Activated CD8-positive, alpha-beta T cell treated with anti-CD3 and anti-CD28 coated beads, Interleukin-2, amount 10 ng/mL, durations not matched to agents 7 days and 5 days (primary cell): ENCODE results near the gene TUBB2A. TPM values are rescaled to one million over a fixed set of nuclear protein-coding genes. Genes with fewer than 3 reads are reported as not detected.
A peak's percentile ranks its signal among the peaks of the same experiment; 100 is the strongest.

Experiments
- ATAC-seq: fragments of 150-1000 bp; cut with Tn5 transposase; one replicate; pipeline ENCODE4 v1.10.0; 2021; ENCODE audit warnings: moderate library complexity
- CTCF ChIA-PET: fragments of 350-600 bp; sonication (Branson Sonifier 250); formaldehyde crosslinking; loops from one replicate; lab custom pipeline; 2021; ENCODE audit warnings: antibody characterized with exemption; lab: Charles Lee
- POLR2A ChIA-PET: fragments of 350-600 bp; sonication (Branson Sonifier 250); formaldehyde crosslinking; loops from one replicate; lab custom pipeline; 2021; ENCODE audit warnings: antibody characterized with exemption; lab: Charles Lee
- DNase-seq: peaks from one replicate; pipeline ENCODE4 v3.0.0-alpha.2; 2020
- H3K27ac Mint-ChIP-seq: one replicate; pipeline ENCODE4 v1.8.0; 2021; ENCODE audit warnings: mild to moderate bottlenecking, mixed read lengths
- H3K27me3 Mint-ChIP-seq: one replicate; pipeline ENCODE4 v1.8.0; 2021; ENCODE audit warnings: low read depth, mixed read lengths
- H3K36me3 Mint-ChIP-seq: one replicate; pipeline ENCODE4 v1.8.0; 2021; ENCODE audit warnings: low read depth, mixed read lengths
- H3K4me1 Mint-ChIP-seq: one replicate; pipeline ENCODE4 v1.8.0; 2021; ENCODE audit warnings: low read depth, mixed read lengths
- H3K4me3 Mint-ChIP-seq: one replicate; pipeline ENCODE4 v1.8.0; 2021; ENCODE audit warnings: mild to moderate bottlenecking, mixed read lengths
- H3K9me3 Mint-ChIP-seq: one replicate; pipeline ENCODE4 v1.8.0; 2022; ENCODE audit warnings: mixed read lengths; ENCODE audit not compliant: insufficient read depth
- total RNA-seq, 2 experiments: library from RNA; stranded (reverse); gene quantifications; one replicate each; pipeline ENCODE4 v1.2.3, GENCODE V29; 2021

The TUBB2A gene
- total RNA-seq, 2 experiments from 2014 or later = 2.7 to 3.5 TPM

DNA sequence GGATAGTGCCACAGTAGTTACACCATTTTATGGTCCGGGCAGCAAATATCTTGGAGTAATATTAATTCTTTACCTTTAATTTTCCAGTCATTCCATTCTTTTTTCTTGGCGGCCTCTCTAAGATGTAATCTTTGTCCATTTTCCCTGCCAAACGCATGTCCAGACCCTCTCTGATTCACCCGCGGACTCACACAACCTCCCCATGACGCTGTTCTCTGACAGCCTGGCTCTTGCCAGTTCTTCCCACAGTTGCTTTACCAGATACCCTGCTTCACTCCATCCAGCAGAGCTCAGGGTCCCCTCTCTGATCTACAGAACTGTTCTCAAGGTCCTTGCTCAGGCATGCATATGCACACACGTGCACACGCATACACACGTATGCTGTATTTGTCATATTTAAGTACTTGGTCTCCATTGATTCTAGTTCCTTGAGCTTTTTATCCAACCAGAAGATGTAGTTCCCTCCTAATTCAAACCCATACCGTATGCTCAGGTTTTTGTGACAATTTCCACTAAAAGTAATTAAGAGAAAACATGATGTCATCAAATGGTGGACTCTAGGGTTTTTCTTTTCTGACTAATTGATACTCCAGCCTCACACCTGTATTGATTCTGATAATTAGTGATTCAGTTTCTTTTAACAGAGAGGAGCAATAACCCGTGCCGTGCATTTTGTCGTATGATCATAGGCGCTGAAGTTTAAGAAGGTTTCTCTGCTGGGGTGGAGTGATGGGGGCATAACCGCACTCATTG, 28.8 kb downstream of the TUBB2A start:
- DNase-seq (no peak), ATAC-seq (no peak)
- POLR2A ChIA-PET = interaction anchor here (1.1 kb wide), 1 partner anchor 23 kb away, joined by 3 read pairs; no protein-coding TSS in a partner anchor
- Mint-ChIP-seq H3K36me3 (no peaks in the 10 kb centered on the region), H3K4me1 (peaks cover 4% of the 10 kb centered on the region), H3K27ac (no peak overlapping the region), H3K4me3 (no peak overlapping the region), H3K27me3 (no peaks in the 10 kb centered on the region), H3K9me3 (no peaks in the 10 kb centered on the region)
- CTCF ChIA-PET = interaction anchor here (1.4 to 4.8 kb wide), 2 partner anchors 12 to 123 kb away, joined by 4 to 23 read pairs; no protein-coding TSS in a partner anchor

DNA sequence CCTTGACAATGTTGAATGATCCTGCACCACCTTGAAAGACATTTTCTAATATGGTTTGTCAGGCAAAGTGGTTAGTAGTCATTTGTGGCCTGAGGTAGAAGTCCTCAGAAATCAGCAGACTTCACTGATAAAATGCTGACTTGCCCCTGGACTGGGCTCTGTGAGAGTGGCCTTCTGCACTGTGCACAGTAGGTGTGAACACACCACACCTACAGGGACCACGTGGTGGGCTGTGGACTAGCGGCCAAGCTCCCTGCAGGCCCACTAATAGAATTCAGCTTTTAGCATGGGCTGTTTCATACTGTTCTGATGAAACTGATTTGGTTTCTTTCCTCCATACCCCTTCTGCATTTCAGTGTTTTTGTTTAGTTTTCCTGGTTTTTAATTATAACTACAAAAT, 31.5 kb downstream of the TUBB2A start:
- DNase-seq (no peak), ATAC-seq (no peak)
- Mint-ChIP-seq H3K4me1 (peaks cover 4% of the 10 kb centered on the region), H3K27ac (no peak overlapping the region), H3K4me3 (no peak overlapping the region), H3K36me3 (no peaks in the 10 kb centered on the region), H3K27me3 (peaks cover 2% of the 10 kb centered on the region), H3K9me3 (no peaks in the 10 kb centered on the region)
- ChIA-PET CTCF (interaction anchor here (0.8 to 3.9 kb wide), 2 partner anchors 22 to 125 kb away, joined by 3 to 27 read pairs; no protein-coding TSS in a partner anchor), POLR2A (no interaction called here)

DNA sequence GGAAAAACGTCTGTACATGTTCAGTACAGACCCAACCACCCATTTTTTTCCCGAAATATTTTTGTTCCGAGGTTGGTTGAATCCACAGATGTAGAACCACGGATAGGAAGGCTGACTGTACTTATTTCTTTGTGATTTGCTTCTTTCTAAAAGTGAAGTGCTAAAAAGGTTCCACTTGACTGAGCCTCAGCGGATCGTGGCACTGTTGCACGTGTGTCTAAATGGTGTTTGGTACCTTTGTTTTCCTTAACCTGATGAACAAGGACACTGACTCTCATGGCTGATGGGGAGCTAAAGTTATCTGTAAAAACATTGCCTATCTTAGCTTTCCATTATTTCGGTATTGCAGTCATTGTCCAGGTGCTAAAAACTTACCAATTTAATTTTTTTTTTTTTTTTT, 32.7 kb downstream of the TUBB2A start:
- ChIA-PET CTCF (interaction anchor here (0.7 to 3.9 kb wide), 2 partner anchors 127 to 135 kb away, joined by 3 to 27 read pairs; partner anchors contain the start of gene PSMG4), POLR2A (no interaction called here)
- H3K4me3 Mint-ChIP-seq = no peak overlapping the region
- peaks cover 2% of the 10 kb centered on the region for H3K27me3 Mint-ChIP-seq
- no peak for DNase-seq
- no peaks in the 10 kb centered on the region for H3K36me3 Mint-ChIP-seq
- ATAC-seq = no peak
- H3K27ac Mint-ChIP-seq = no peak overlapping the region
- H3K4me1 Mint-ChIP-seq = peaks cover 4% of the 10 kb centered on the region
- no peaks in the 10 kb centered on the region for H3K9me3 Mint-ChIP-seq

DNA sequence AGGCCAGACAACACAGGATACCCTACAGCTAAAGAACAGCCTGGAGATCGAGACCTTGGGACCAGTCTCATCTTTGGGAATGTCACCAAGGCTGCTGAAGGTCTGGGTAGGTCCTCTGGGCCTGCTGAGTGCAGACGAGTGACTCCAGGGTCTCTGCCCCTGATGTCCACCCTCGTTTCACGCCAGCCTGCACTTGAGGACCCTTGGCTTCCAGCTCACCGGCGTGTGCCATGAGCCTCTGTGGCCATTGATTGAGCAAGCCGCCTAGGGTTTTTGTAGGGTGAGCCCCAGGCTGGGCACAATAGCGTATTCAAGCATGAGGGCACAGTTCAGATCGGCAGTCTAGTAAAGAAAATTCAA, 34.5 kb downstream of the TUBB2A start:
- Mint-ChIP-seq H3K4me1 (peaks cover 13% of the 10 kb centered on the region), H3K27me3 (peaks cover 2% of the 10 kb centered on the region), H3K9me3 (no peaks in the 10 kb centered on the region), H3K4me3 (no peak overlapping the region), H3K36me3 (no peaks in the 10 kb centered on the region), H3K27ac (no peak overlapping the region)
- CTCF ChIA-PET = interaction anchor here (3.9 kb wide), 1 partner anchor 128 kb away, joined by 27 read pairs; no protein-coding TSS in a partner anchor
- POLR2A ChIA-PET = no interaction called here
- DNase-seq (no peak), ATAC-seq (no peak)

DNA sequence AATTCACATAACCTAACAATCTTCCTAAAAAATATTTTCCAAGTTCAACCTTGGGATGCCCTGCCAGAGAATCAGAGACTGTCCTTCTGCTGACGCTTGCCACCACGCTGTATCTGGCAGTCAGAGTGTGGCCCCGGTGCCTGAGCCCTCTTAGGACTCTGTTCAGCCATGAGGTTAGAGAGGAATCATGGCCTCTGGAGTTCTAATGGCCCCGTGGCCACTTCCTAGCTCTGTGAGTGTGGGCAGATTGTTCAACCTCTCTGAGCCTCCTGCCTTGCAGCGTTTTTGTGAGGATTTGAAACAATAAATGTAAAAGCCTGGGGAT, 36.6 kb downstream of the TUBB2A start:
- CTCF ChIA-PET = interaction anchor here (0.7 to 1.4 kb wide), 3 partner anchors 14 to 131 kb away, joined by 3 to 6 read pairs (median 3); no protein-coding TSS in a partner anchor
- H3K4me3 Mint-ChIP-seq = no peak overlapping the region
- no peak overlapping the region for H3K27ac Mint-ChIP-seq
- H3K27me3 Mint-ChIP-seq = peaks cover 2% of the 10 kb centered on the region
- no peak for DNase-seq
- POLR2A ChIA-PET = no interaction called here
- H3K36me3 Mint-ChIP-seq = no peaks in the 10 kb centered on the region
- peaks cover 20% of the 10 kb centered on the region for H3K4me1 Mint-ChIP-seq
- no peak for ATAC-seq
- H3K9me3 Mint-ChIP-seq = no peaks in the 10 kb centered on the region

DNA sequence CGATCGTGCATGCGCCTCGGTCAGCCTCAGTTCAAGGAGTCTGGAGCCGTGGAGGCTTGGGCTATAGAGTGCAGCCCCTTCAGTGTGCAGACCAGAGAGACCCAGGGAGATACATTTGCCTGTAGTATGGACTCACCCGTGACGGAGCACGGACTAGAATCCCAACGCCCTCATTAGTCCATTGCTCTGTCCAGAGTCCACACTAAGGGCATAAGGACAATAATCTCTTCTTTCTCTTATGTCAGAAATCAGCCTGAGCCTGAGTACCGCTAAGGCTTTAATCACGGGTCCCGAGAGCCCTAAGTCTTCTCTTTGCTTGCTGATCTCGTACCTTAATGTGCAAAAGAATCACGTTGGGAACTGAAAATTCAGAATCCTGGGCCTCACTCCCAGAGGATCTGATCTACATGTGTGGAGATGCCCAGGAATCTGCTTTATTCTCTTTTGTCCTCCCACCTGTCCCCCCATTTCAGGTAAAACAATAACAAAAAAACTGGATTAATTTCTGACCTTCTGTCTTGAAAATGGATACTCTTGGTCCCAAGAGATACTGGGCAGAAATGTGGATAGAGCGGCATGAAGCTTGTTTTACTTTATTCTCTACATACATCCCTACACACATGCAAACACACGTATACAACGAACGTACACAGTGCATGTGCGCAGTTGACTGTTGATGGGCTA, 38.2 kb downstream of the TUBB2A start:
- Mint-ChIP-seq H3K27me3 (peaks cover 2% of the 10 kb centered on the region), H3K27ac (no peak overlapping the region), H3K9me3 (no peaks in the 10 kb centered on the region), H3K4me1 (peaks cover 20% of the 10 kb centered on the region), H3K36me3 (peaks cover 8% of the 10 kb centered on the region), H3K4me3 (peak overlapping the region; percentile 84)
- POLR2A ChIA-PET = no interaction called here
- DNase-seq = peak; percentile 26
- ATAC-seq = peak; percentile 30
- CTCF ChIA-PET = interaction anchor here (1.2 kb wide), 2 partner anchors 50 to 132 kb away, joined by 3 to 5 read pairs; no protein-coding TSS in a partner anchor

DNA sequence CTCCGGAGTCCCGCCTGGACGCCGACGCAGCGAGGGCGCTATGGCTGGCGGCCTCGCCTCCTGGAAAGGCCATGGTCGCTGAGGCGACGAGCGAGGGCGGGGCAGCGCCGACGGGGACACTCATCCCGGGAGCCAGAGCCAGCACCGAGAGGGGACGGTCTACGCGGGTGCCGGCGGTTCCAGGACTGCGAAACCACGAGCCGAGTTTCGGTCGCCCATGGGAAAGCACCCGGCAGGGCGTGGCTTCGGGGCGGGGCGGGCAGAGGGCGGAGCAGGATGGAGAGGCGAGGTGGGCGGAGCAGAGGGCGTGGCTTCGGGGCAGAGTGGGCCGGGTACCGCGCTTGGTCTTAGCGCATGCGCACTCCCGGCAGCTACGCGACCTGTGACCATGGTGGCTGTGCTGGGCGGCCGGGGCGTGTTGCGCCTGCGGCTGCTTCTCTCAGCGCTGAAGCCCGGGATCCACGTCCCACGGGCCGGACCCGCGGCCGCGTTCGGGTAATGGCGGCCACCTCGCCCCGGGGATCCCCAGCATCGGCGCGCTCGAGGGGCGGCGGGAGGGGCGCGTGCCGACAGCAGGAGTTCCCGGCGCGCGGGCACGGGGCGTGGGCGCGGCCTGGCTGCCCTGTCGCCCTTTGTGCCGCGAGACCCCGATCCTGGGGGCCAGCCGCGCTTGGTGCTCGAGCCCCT, 38.8 kb downstream of the TUBB2A start, which contains the start of gene BPHL:
BPHL (plus strand) TSS at position 359 of the 687 bp plus-strand sequence; CDS start at position 389, 30 bp downstream.
- H3K9me3 Mint-ChIP-seq = no peaks in the 10 kb centered on the region
- DNase-seq = peak; percentile 98
- CTCF ChIA-PET = interaction anchor here (1.2 kb wide), 1 partner anchor 49 kb away, joined by 3 read pairs; no protein-coding TSS in a partner anchor
- peaks cover 10% of the 10 kb centered on the region for H3K36me3 Mint-ChIP-seq
- peaks cover 20% of the 10 kb centered on the region for H3K4me1 Mint-ChIP-seq
- H3K27ac Mint-ChIP-seq = peak within 1 kb of the TSS; percentile 91
- peak; percentile 96 for ATAC-seq
- POLR2A ChIA-PET = interaction anchor here (0.6 kb wide), 1 partner anchor 55 kb away, joined by 3 read pairs; no protein-coding TSS in a partner anchor
- H3K27me3 Mint-ChIP-seq = peaks cover 2% of the 10 kb centered on the region
- peak within 1 kb of the TSS; percentile 84 for H3K4me3 Mint-ChIP-seq

DNA sequence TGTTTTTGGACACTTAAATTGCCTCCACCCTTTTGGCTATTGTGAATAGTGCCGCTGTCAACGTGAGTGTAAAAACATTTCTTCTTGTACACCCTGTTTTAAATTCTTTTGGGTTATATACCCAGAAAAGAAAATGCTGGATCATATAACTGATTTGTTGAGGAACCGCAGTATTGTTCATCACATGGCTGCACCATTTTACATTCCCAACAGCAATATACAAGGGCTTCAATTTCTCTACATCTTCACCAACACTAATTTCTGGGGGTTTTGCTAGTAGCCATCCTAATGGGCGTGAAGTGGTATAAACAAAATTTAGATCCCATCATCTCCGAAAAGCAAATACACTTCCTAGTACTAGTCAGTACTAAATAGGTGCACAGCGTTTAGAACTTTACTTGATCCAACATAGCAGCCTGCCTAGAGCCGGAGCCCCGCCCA, 39.4 kb downstream of the TUBB2A start:
- no peaks in the 10 kb centered on the region for H3K9me3 Mint-ChIP-seq
- H3K36me3 Mint-ChIP-seq = peaks cover 16% of the 10 kb centered on the region
- H3K4me1 Mint-ChIP-seq = peaks cover 22% of the 10 kb centered on the region
- CTCF ChIA-PET = interaction anchor here (0.6 kb wide), 1 partner anchor 144 kb away, joined by 3 read pairs; no protein-coding TSS in a partner anchor
- no peak for ATAC-seq
- DNase-seq = no peak
- peaks cover under 1% of the 10 kb centered on the region for H3K27me3 Mint-ChIP-seq
- POLR2A ChIA-PET = interaction anchor here (0.6 kb wide), 1 partner anchor 54 kb away, joined by 3 read pairs; no protein-coding TSS in a partner anchor
- peak overlapping the region; percentile 91 for H3K27ac Mint-ChIP-seq
- peak overlapping the region; percentile 84 for H3K4me3 Mint-ChIP-seq

DNA sequence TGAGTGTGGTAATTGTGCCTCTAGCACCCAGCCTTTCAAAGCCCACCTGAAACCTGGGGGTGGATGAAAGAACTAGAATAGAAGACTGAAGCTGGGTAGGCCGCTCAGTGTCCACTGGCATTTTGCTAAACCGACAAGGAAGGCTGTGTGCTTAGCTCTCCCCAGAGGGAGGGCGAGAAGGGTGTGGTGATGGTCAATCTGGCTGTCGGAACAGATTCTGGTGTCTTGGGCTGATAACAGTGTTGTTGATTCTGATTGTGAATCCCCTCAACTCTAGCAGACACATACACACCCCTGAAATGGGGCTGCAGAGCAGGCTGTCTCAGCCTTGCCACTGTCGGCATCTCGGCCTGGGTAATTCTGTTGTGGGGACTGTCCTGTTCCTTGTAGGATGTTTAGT, 43.0 kb downstream of the TUBB2A start:
- peaks cover 41% of the 10 kb centered on the region for H3K36me3 Mint-ChIP-seq
- no peaks in the 10 kb centered on the region for H3K9me3 Mint-ChIP-seq
- H3K27me3 Mint-ChIP-seq = no peaks in the 10 kb centered on the region
- CTCF ChIA-PET = no interaction called here
- peaks cover 20% of the 10 kb centered on the region for H3K4me1 Mint-ChIP-seq
- DNase-seq (no peak), ATAC-seq (no peak)
- H3K27ac Mint-ChIP-seq = no peak overlapping the region
- POLR2A ChIA-PET = no interaction called here
- H3K4me3 Mint-ChIP-seq = no peak overlapping the region

DNA sequence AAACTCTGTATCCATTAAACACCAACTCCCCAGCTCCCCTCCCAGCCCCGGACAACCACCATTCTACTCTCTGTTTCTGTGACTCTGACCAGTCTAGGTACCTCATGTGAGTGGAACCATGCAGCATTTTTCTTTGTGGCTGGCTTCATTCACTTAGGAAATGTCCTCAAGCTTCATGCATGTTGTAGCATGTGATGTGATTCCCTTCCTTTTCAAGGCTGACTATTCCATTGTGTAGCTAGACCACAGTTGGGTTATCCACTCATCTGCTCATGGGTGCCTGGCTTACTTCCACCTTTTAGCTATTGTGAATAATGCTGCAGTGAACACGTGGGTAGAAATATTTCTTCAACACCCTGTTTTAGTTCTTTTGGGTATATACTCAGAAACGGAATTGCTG, 47.6 kb downstream of the TUBB2A start:
- peaks cover 2% of the 10 kb centered on the region for H3K4me1 Mint-ChIP-seq
- DNase-seq = no peak
- ChIA-PET POLR2A (no interaction called here), CTCF (no interaction called here)
- no peak overlapping the region for H3K4me3 Mint-ChIP-seq
- H3K9me3 Mint-ChIP-seq = no peaks in the 10 kb centered on the region
- no peak overlapping the region for H3K27ac Mint-ChIP-seq
- no peak for ATAC-seq
- no peaks in the 10 kb centered on the region for H3K27me3 Mint-ChIP-seq
- H3K36me3 Mint-ChIP-seq = peaks cover 67% of the 10 kb centered on the region

DNA sequence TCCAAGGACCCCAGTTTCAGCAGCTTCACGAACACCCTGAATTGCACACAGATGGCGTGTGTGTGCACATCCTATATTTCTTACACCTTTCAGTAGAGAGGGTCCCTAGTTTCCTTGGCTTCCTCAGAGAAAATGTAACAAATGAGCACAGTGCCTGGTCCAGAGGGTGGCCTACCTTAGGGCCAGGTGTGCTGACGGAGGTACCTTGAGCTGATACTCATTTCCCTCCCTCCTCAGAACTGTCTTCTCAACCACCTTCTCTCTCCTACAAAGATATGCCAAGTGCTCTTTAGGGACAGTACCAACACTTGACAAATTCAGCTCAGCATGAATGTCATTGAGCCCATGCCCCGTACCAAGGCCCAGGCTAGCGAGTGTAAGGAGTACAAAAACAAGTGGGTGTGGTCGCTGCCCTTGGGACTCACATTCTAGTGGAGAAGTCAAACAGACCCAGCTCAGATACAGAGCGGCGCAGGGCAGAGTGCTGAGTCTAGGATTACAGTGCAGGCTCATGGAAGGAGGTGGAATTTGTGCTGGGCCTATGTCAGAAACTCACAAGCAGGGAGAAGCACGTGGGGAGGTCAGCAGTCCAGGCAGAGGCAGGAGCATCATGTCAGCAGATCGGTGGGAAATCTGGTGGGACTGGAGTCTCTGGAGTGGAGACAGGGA, 48.5 kb downstream of the TUBB2A start:
- POLR2A ChIA-PET = no interaction called here
- H3K36me3 Mint-ChIP-seq = peaks cover 71% of the 10 kb centered on the region
- peaks cover 2% of the 10 kb centered on the region for H3K4me1 Mint-ChIP-seq
- no peak overlapping the region for H3K27ac Mint-ChIP-seq
- CTCF ChIA-PET = interaction anchor here (3.5 kb wide), 1 partner anchor 143 kb away, joined by 11 read pairs; no protein-coding TSS in a partner anchor
- no peaks in the 10 kb centered on the region for H3K27me3 Mint-ChIP-seq
- no peak overlapping the region for H3K4me3 Mint-ChIP-seq
- DNase-seq = no peak
- no peaks in the 10 kb centered on the region for H3K9me3 Mint-ChIP-seq
- ATAC-seq = no peak
